ENCODE measurements around the gene CRHR2.

The CRHR2 gene

DNA sequence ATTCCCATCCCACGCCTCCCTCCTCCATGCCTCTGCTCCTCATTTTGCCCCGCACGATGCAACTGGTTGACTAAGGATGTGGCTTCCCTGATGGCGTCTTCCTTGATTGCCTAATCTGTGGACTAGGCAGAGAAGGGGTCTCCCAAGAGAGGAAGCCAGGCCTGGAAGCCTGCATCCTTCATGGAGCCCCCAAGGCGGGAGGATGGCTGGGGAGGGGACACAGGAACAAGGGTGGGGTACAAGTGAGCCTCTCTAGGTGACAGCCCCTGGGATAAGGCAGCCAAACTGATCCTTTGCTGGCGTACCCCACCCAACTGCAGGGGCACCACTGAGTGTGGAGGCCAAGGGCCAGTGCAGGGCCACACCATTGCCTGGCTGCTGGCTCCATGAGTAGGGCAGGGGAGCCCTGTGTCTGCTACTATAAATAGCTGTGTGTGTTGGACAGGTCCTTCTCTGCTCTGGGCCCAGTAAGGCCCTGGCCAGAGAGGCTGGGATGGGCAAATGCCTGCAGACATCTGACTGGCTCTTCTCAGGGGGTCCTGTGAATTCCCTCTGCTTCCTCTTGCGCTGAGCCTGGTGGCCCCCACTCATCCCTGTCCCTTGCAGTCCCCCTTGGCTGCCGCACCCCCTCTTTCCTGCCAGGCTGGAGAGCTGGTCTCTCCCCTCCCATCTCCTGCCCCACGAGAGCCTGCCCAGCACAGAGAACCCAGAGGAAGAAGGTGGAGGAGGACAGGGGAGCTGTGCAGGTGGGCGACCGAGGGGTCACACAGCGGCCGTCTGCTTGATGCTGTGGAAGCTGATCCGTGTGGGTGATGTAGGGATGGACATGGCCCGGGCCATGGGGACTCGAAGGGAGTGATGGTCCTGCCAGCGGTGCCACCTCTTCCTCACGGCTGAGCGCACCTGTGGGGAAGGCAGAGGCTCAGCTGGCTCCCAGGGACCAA, 29.3 kb downstream of the CRHR2 start:
- no peak for DNase-seq (ENCODE audit: low read depth, low spot score)
- in situ Hi-C loops (cut with HindIII; ENCODE audit: low sequenced_read_pairs) = no loop called here
- TF ChIP-seq, protein P1, sequence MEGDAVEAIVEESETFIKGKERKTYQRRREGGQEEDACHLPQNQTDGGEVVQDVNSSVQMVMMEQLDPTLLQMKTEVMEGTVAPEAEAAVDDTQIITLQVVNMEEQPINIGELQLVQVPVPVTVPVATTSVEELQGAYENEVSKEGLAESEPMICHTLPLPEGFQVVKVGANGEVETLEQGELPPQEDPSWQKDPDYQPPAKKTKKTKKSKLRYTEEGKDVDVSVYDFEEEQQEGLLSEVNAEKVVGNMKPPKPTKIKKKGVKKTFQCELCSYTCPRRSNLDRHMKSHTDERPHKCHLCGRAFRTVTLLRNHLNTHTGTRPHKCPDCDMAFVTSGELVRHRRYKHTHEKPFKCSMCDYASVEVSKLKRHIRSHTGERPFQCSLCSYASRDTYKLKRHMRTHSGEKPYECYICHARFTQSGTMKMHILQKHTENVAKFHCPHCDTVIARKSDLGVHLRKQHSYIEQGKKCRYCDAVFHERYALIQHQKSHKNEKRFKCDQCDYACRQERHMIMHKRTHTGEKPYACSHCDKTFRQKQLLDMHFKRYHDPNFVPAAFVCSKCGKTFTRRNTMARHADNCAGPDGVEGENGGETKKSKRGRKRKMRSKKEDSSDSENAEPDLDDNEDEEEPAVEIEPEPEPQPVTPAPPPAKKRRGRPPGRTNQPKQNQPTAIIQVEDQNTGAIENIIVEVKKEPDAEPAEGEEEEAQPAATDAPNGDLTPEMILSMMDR (IDR thresholded peaks at IDR 0.05; ENCODE audit: low read depth, low read length) = no peak
- no peak overlapping the region for H3K4me3 ChIP-seq (ENCODE audit: low read depth, low read length)

DNA sequence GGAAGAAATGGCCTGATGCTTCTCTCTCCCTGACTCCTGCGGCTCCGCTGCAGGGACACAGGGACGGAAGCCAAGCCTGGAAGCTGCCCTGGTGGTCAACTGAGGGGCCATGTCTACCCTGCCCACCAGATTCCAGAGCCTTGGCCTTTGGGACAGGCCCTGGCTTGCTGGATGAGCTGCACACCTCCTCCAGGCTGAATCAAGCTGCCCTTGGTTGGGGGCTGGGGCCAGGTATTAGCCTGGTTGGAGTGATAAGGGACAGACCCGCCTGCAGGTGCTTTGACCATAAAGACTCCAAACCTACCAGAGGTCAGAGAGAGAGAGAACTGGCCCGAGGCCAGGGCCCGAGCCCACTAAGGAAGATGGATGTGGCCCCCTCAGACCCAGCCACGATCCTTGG, 30.1 kb downstream of the CRHR2 start:
- DNase-seq (ENCODE audit: low read depth, low spot score) = no peak
- H3K4me3 ChIP-seq (ENCODE audit: low read depth, low read length) = no peak overlapping the region
- in situ Hi-C loops (cut with HindIII; ENCODE audit: low sequenced_read_pairs) = no loop called here
- TF ChIP-seq, protein P1 (IDR thresholded peaks at IDR 0.05; ENCODE audit: low read depth, low read length) = no peak

DNA sequence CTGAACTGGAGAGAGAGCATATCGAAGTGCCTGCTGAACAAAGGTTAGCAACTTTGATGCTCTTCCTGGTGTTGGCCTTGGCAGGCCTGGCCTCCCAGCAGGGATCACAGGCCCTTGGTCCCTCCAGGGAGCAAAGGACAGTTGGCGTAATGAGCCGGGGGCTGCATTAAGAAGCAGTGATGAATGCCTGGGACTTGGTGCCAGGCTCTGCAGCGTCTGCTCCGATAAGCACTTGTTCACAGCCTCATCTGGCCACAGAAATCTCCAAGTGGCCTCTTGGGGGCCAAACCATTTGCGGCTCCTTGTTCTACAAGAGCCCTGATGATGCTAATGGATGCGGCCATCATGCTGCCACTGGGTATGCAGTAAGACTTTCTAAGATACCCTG, 31.8 kb downstream of the CRHR2 start:
- in situ Hi-C loops (cut with HindIII; ENCODE audit: low sequenced_read_pairs) = no loop called here
- DNase-seq (ENCODE audit: low read depth, low spot score) = no peak
- no peak overlapping the region for H3K4me3 ChIP-seq (ENCODE audit: low read depth, low read length)
- TF ChIP-seq, protein P1 (IDR thresholded peaks at IDR 0.05; ENCODE audit: low read depth, low read length) = no peak

DNA sequence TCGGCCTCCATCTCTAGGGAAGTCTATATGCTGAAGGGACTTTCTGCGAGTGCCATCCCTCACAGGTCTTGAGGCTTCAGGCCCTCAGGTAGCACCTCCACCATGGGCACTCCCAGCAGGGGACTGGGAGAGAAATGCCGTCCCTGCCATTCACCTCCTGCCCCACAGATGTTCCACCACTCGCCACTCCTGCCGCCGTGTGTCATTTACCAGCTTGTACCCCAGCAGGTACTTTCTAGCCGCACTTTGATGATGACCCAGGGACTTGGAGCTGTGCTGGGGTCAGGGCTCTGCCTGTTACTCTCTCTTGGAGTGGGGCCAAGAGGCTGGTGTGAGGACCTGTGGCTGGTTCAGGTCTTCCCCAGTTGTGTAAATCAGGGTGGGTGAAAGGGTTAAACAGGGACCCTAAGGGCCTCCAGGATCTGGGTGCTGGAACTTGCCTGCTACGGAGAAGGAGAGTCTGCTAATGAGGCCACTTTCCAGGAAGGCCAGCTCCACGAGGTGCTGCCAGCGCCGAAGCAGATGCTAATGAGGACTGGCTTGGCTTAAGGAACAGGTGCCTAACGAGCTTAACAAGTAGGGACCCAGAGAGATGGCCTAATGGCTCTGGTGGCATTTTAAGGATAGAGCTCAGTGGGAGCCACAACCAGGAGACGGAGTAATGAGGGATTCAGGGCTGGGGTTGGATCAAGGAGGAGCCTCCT, 32.4 kb downstream of the CRHR2 start:
- DNase-seq (ENCODE audit: low read depth, low spot score) = no peak
- no peak overlapping the region for H3K4me3 ChIP-seq (ENCODE audit: low read depth, low read length)
- TF ChIP-seq, protein P1 (IDR thresholded peaks at IDR 0.05; ENCODE audit: low read depth, low read length) = no peak
- in situ Hi-C loops (cut with HindIII; ENCODE audit: low sequenced_read_pairs) = no loop called here

DNA sequence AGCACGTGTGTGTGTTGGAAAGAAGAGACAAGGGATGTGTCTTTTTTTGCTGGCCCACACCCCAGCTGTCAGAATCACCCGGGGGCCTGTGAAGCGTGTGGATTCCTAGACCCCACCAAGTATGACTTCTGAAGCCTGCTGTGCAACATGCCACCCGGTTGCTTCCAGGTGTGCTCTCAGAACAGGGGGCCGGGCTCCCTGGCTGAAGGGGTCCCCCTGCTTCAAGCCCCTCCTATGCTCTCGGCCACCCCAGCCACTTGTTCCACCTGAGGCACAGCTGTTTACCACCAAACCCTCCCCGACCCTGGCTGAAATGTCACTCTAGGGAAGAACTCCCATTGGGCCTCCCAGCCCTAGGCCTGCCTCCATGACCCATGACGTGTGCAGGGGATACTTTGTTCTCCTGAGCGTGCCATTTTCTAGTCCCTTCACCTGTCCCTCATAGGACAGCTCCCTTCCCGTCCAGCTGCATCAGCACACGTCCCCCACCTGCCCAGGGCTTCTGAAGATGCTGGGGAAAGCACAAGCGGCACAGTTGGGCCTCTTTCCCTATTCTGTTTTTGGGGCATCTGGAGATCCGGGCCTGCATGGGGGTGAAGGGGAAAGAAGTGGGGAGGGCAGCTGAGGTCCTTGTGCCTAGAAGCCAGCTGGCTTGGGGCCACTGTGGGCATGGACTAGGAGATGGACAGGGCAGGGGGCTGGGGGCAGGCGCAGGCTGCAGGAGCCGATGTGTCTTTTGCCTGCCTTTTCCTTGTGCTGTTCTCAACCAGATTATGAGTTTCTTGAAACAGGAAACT, 33.3 kb downstream of the CRHR2 start:
- in situ Hi-C loops (cut with HindIII; ENCODE audit: low sequenced_read_pairs) = no loop called here
- no peak for DNase-seq (ENCODE audit: low read depth, low spot score)
- H3K4me3 ChIP-seq (ENCODE audit: low read depth, low read length) = no peak overlapping the region
- TF ChIP-seq, protein P1 (IDR thresholded peaks at IDR 0.05; ENCODE audit: low read depth, low read length) = no peak
